Pons (tissue), 1 donor: ENCODE results near the gene CHRNA4.

ENCODE experiments used
- DNase-seq: peaks from one replicate; pipeline ENCODE4 v3.0.0-alpha.2; 2016; ENCODE audit warnings: low spot score

Gene CHRNA4

DNA sequence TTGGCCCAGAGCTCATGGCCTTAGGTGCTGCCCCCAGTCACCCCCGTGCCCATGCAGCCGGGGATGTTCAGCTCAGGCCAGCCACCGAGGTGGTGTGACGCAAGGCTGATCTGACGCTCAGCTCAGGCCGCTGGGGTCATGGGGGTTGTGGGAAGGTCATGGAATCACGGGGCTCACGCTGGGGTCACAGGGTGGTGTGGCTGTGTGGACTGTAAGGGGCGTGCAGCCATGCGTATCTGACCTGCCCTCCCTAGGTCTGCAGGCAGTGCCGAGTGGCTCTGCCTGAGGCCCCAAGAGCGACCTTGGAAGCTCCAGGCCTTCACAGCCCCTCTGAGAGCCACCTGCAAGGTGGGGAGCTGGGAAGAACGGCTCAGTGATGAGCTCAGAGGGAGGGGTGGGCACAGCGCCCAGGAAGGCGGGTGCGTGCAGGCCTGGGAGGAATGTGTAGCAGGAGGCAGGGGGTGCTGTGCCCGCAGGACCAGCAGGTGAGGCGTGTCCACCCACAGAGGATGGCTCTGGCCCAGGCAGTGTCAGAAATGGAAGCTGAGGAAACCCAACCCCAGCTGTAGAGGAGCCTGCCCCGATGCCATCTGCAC, 27.8 kb downstream of the CHRNA4 start:
- no peak for DNase-seq

DNA sequence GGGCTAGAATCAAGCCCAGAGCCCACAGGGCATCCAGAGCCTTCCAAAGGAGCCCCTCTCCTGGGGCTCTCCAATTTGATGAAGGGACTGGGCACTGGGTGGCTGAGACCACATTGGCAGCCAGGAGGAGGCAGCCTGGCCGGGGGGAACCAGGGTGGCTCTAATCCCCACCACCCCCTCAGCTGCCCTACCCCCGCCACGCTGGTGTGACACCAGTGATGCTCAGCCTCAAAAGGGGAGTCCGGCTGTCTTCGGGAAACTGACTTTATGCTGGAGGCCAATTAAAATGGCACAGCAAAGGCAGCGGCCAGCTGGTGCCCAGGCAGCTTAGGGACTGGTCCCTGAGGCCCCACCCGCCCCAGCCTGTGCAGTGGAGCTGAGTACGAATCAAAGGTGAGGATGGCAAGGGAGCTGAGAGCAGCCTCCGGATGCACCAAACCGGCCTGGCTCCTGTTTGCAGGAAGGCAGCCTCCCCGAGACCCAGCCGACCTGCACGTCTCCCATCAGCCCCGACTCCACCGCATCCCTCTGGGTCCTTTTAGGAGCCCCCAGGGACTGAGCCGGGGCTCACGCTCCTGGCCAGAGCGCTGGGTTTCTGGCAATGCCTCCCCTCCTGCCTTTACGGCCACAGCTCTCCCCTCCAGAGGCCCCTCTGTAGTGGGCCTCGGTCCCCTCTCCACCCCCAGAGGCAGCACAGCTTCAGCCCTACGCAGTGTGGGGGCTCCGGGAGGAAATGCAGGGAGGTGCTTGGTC, 28.5 kb downstream of the CHRNA4 start:
- DNase-seq, result no peak

DNA sequence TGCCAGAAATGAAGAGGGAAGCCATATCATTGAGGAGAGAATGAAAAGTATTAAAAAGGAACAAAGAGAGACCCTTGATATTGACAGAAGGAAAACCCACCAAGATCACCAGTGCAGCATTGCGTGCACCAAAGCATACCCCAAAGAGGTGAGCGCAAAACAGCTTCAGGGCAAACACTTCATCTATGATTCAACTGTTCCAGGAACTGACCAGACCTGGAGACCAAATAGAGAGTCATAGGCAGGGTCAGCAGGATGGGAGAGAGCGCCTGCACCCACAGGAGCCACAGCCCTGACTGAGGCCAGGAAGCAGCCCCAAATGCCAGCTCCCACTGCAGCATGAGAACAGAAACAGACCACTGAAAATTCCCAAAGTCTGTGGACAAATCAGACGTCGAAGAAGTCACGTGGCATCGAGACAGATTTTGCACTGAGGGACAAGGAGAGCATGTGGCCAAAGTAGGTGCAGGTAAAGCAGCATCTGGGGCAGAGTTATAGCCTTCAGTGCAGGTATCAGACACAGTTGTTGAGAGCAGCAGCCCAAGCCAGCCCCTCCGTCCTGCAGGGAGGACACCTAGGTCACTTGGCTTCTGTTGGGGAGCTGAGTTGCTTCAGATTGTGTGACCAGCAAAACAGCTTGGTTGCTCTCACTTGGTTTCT, 29.3 kb downstream of the CHRNA4 start:
- DNase-seq, result no peak

DNA sequence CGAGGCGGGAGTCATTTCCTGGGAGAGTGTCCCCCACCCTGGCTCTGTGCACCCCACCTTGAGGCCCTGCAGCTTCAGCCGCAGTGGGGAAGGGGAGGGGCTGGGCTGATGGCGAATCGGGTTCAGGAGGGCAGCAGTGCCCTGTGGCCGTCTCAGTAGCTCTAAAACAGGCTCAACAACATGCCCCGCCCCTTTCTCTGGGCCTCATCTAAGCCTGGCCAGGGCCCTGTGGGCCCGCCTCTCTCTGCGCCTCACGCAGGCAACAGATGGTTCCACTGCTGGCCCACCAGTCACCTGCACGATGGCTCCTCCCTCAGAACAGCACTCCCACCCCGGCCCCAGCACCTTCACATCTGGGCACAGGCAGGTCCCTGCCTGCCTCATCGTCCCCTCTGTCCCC, 30.2 kb downstream of the CHRNA4 start:
- no peak for DNase-seq

DNA sequence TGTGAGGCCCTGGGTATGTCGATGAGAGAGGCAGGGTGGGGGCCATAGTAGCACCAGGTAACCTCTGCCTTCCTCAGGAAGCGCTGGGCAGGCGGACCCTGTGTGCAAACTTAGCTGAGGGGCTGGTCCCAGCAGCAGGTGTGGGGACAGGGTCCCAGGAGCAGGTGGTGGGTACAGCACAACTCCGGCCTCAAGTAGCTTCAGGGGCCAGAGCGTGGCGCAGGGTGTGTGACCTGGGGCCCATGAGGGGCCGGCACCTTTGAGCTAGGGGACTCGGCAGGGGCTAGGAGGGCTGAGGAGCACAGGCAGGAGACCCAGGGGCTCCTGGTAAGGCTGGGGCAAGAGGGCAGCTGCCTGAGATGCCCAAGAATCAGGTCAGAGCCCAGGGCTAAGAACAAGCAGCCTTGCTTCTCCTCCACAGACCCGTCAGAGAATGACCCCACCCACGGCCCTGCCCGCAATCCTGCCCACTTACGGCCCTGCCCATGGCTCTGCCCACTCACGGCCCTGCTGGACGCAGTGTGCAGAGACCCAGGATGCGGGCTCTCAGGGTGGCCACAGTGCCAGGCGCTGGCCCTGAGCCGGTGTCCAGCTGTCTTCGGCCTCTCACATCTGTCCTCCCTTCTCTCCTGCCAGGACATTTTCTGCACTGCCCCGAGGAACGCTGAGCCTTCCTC, 30.9 kb downstream of the CHRNA4 start:
- DNase-seq, result no peak

DNA sequence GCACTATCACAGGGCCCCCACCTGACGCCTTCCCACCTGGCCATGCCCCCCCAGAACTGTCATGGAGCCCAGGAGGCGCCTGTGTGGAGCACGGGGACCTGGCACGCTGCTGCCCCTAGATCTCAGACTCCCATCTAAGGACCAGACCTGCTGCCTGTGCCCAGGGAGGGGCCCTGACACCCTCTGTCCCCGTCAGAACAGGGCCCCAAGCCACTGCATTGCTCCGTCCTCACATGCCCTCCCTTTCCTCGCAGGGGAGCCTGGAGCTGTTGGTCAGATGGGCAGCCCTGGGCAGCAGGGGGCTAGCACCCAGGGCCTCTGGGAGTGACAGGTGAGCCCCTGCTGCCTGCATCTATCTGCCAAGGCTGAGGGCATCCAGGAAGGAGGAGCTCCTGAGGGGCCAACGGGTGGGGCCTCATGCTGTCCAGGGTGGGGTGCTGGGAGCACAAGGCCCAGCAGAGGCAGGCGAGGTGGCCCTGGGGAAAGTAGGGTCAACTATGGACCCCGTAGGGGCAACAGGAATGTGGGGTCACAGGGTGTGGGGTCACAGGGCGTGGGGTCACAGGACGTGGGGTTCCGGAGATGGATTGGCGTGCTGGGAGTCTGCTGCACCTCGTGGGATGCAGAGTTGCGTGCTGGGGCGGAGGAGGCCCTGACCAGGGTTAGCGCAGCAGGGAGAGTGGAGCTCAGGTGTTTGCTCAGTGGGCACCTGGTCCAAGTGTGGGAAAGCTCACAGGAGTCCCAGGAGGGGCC, 31.6 kb downstream of the CHRNA4 start:
- no peak for DNase-seq

DNA sequence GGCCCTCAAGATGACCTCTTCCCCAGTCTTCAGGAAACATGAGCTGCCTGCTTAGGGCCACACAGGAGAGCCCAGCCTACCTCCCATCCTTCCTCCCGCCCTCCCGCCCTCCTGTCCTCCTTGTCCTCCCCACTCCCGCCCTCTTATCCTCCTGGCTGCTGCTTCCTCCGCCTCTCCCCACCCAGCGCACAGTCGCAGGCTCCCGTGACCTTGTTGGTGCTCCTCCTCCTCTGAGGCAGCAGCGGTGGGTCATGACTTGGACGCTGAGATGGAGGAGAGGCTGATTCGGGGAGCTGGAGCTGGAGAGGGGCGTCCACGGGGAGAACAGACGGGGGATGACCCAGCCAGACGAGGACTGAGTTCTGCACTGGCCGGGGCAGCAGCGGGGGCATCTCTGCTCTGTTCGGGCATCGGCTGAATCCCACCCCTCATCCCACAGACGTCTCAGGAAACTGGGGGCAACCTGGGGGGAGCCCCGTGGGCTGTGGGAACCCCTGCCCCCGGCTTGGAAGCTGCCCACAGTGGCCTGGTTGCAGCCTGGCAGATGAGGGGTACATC, 32.4 kb downstream of the CHRNA4 start:
- DNase-seq, result no peak

DNA sequence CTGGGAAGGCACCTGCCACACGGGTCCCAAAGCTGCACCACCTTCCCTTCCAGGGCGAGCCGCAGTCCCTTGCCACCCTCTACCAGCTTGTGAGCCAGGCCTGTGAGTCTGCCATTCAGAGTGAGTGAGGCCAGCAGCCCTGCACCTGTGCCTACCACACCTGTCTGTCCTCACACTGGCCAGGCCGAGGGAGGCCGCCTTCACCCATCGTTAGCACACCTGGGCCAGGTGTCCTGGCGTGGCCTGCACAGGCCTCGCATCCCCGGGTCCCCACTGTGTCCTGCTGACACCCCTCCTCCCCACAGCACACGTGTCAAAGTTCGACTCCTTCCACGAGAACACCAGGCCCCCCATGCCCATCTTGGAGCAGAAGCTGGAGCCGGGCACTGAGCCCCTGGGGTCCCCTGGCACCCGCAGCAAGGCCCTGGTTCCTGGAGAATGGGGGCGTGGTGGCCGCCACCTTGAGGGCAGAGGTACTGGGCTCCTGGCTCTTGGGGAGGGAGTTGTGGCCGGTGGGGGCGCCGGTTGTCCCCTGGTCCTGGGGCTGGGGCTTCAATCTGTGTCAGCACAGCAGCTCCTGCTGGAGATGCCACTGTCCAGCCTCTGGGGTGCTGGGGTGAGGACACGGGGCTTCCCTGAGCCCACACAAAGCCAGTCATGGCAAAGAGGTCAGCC, 33.0 kb downstream of the CHRNA4 start:
- no peak for DNase-seq

DNA sequence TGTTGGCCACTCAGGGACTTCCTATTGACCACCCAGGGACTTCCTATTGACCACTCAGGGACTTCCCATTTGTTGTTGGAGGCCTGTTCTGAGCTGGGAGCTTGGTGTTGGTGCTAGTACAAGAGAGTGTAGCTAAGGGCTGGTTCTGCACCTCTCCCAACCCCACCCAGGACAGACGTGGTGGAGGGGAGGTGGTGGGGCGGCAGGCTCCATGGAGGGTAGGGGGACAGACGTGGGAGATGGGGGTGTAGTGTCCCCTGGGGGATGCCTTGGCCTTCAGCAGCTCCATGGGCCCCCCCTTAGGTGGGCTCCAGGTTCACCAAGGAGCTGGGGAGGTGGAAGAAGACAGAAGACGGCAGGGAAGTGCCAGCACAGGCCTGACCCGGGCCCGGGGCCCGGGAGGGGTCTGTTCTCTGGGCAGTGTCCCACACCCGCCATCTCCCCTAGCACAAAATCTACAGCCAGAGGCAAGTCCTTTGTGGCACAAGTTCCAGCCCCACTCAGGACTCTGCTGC, 33.9 kb downstream of the CHRNA4 start:
- no peak for DNase-seq

DNA sequence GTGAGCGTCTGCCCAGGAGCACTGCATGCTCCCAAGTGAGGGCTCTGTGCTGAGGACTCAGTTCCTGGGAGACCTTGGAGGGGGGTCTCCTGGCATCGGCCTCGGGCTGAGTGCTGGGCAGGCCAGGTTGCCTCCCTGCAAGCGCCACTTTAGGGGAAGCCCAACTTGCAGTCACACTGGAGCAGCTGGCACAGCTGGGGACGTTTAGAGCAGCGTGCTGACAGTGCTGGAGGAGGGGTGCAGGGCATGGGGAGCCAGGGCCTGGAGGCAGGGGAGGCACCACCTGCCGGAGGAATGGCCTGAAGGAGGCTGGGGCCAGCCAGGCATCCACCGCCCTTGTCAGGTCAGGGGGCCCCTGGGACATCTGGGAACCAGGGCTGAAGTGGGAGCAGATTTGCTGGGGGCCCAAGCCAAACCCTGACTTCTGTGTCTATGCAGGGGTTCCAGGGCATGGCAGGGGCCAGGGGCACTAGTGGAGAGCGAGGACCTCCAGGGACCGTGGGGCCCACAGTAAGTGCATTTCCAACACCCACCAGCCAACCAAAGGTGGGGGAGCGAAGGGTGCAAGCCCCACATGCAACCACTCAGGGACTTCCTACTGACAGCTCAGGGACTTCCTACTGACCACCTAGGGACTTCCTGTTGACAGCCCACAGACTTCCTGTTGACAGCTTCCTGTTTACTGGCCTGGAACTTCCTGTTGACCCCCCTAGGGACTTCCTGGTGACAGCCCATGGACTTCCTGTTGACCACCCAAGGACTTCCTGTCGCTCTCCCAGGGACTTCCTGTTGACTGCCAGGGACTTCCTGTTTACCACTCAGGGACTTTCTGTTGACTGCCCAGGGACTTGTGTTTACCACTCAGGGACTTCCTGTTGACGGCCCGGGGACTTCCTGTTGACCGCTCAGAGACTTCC, 34.6 kb downstream of the CHRNA4 start:
- DNase-seq, result no peak

DNA sequence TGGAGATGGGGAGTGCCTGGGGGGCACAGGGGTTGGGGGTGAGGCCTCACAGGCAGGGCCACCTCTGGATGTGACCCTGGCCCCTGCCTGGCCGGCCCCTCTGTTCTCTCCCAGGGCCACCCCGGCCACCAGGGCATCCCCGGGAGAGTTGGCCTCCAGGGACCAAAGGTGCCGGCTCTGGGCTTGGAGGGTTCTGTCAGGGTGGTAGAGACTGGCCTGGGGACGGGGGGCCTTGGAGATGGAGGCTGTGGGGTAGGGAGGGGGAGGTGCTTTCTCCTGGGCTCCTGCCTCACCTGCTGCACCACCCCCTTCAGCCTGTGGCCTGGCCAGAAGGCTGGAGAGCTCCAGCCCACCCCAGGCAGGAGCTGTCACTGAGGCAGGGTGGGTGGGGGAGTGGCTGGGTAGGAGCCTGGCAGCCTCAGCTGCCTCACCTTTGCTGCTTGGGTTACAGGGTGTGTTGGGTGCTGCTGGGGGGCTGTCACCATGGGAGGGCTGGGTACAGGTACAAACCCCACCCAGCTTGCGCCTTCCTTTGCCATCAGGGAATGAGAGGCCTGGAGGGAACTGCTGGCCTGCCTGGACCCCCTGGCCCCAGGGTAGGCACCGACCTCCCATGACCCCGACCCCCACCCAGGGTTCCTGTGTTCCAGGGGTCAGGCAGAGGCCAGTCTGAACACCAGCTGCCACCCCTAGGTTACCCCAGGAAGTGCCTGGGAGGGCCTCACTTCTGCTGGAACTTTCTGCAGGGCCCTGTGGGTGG, 35.4 kb downstream of the CHRNA4 start:
- DNase-seq, result no peak

DNA sequence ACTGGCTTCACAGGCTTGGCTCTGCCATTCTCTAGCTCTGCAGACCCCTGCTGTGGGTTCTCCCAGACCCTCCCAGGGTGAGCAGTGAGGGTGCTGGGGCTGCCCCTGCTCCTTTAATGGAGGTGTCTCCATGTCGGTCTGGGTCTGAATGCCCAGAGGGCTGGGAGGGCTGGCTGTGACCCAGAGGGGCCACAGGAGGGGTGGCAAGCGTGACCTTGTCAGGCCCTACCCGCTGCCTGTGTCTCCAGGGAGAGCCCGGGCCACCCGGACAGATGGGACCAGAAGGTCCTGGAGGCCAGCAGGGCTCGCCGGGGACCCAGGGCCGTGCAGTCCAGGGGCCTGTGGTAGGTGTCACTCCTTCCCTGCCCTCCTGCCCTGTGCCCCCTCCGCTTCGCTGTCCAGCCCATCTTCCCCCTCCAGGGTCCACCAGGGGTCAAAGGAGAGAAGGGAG, 36.1 kb downstream of the CHRNA4 start:
- DNase-seq, result no peak

DNA sequence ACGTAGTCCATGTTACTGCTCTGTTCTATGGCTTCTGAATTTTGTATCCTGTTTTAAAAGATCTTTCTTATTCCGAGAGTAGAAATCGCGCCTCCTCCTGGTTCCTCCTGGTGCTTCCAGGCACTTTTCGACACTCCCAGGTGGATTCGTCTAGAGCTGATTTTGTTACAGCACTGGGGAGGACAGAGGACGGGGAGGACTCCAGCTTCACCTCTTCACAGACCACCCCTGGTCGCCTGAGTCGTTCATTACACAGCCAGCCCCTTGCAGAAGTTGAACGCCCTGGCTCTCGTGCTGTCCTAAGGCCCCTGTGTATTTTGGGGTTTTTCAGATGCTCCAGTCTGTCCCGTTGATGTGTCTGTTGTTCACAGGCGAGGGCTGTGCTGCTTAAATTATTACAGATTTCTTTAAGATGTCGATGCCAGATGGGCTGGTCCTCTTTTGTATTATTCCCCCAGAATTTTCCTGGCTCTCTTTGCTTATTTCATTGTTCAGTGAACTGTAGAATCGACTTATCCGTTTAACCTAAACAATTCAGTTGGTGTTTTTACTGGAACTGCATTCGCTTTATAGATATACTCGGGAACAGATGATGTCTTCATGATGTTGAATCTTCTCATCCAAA, 37.7 kb downstream of the CHRNA4 start:
- no peak for DNase-seq

DNA sequence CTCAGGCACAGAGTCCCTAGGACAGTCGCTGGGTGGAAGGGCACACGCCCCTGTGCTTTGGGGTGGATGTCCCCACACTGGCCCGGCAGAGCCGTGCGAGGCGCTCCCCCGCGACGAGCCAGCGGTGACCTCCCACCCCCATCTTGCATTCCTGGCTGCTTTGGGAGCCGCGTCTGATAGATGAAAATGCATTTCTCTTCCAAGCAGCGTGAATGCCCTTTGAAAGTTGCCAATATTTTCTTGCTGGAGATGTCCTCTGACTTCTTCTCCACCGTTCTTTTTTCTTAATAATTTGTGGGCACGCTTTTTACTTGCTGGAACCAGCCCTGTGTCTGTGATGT, 38.2 kb downstream of the CHRNA4 start:
- no peak for DNase-seq

DNA sequence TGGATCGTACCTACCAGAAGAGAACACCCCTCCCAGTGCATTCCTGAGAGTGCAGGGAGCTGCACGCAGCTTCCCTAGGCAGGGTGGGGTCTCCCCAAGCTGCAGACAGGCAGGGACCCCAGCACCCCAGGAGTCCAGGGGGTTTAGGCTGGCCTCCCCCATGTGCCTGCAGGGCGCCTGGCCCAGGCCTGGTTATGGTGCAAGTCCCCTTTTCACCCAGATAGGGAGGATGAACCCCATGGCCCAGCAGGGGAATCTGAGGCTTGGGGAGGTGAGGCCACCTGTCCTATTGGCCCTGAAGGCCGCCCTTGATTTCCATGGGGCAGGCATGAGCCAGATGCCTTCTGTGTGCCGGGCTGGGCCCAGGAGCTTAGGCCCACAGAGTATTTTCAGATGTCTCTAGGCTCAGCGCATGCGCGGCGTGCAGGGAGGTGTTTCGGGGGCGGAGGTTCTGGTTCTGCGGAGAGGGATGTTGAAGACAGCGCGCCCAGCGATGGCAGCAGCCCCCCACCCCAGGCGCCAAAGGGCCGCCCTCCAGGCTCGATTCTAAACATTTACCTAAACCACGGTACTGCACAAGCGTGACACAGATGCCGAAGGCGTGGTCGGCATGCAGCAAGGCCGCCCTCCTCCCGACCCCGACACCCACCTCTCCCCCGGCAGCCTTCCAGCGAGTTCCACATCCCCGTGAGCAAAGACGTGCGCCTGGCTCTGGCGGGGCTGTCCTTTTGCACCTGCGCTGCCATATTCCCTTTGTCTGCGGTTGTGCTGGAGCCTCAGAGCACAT, 38.8 kb downstream of the CHRNA4 start:
- DNase-seq, result no peak

DNA sequence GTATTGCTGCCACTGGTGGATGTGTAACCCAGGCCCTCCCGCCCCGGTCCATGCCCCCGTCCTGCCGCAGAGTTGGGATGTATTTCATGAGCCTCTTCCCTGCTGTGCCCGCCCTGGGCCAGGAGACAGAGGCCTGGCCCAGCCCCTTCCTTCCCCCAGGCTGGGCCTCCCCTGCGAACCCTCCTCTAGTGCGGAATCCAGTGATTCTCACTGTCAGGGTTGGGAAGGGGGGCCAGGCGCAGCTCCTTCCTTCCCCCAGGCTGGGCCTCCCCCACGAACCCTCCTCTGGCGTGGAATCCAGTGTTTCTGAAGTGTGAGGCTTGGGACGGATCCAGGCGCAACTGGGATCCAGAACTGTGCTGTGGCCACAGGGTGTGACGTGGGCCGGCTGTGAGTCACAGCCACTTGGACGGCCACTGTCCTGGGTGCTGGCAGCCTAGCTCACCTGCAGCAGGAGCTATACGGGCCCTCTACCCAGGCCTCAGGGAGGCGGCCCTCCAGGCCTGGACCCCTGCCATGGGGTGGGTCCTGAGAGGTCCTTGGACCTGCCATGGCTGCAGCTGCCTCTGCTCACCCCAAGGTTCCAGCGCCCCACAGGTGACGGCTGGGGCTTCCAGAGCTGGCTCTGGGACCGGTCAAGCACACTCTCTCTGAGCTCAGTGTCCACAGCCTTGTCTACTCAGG, 39.9 kb downstream of the CHRNA4 start:
- no peak for DNase-seq

DNA sequence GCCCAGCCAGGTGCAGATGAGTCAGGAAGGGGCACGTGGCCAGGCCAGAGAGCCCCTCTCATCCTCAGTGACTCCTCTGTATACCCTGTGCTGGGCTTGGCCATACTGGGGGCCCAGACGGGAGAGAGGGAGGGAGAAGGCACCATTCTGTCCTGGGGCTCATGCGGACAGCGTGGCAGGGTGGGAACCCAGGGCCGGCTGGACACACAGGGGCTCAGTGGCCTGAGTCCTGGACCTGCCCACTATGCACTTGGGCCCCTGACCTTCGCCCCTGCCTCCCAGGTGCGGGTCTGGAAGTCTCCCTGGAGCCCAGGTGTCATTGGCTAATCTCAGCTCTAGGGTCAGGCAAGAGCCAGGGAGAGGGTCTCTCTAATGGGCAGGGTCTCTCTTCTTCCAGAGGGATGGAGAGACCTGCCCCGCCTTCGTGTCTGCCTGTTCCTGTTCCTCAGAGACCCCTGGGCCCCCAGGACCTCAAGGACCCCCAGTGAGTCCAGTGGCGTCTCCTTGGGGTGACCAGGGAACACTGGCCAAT, 40.5 kb downstream of the CHRNA4 start:
- no peak for DNase-seq
